ENCODE results near the gene SRR. TPM values are rescaled to one million over a fixed set of nuclear protein-coding genes. Genes with fewer than 3 reads are reported as not detected.
A peak's percentile ranks its signal among the peaks of the same experiment; 100 is the strongest.
"Not testable (repeated sequence)": the region's sequence is repeated elsewhere in the genome, so short reads cannot be mapped to it uniquely, and the experiment has no call there.

The SRR gene
- total RNA-seq, 1 donor from 2014 or later, result 9.3 TPM

DNA sequence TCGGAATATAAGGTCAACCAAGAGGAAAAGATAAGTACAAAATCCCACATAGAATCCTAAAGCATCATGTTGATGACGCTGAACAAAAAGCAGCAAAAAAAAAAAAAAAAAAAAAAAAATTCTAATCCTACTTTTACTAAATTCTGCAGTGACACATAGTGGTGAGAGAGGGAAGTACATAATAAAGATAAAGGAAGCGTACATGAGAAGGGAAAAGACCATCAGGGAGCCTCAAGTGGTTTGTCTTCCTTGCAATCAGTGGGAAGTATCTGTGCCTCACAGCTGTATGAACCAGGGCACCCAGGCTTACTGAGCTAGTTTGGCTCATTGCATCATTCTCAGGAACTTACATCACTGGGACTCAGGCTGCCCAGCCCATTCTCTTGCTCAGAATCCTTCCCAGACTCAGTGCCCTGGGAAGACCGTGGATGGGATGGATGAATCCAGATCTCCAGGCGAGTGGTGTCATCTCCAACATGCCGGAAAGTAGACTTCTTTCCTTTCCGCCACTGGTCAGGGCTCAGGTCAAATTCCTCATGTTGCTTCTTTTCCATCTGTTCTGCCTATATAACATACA is 21.4 kb upstream of the SRR start:
- no peak for DNase-seq (ENCODE audit: low spot score)
- intact Hi-C loops (cut with DNase I), result loop anchor here (2.0 to 10.0 kb wide), 2 partner anchors 228 to 378 kb away; partner anchors contain the start of gene HIC1

DNA sequence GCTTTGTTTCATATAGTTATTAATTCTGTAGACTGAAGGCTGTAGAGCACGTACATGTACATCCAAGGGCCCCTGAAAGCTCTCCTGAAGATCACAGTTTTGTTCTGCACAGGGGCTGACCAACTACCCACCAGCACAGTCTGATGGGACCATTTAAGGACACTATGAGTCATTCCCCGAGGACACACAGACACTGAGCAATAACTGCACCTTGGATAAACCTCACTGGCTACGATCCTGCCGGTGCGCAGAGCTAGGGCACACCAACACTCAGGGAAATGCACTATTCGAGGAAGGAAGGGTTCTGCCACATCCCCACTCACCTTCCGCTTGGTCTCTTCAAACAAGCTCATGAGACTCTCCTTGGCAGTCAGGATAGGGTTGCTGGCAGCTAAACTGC is 20.4 kb upstream of the SRR start:
- DNase-seq (ENCODE audit: low spot score), result no peak
- intact Hi-C loops (cut with DNase I), result loop anchor here (2.0 to 10.0 kb wide), 2 partner anchors 229 to 379 kb away; partner anchors contain the start of gene HIC1

DNA sequence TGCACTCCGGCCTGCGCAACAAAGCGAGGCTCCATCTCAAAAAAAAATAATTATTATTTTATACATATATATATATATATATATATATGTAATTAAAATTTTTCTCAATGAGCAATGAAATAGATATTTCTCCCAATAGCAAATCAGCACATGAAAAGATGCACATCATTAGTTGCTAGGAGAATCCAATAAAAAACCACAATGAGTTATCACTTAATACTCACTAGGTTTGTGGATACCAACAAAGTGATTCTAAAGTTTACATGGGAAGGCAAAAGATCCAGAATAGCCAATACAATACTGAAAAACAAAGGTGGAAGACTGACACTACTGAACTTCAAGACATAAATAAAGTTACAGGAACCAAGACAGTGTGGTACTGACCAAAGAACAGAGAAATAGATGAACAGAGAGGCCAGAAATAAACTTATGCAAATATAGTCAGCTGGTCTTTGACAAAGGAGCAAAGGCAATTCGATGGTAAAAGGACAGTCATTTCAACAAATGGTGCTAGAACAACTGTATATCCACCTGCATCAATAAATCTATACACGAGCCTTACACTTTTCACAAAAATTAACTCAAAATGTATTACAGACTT is 13.8 kb upstream of the SRR start:
- intact Hi-C loops (cut with DNase I), result loop anchor here (10.0 kb wide), 1 partner anchor 385 kb away; no protein-coding TSS in a partner anchor

DNA sequence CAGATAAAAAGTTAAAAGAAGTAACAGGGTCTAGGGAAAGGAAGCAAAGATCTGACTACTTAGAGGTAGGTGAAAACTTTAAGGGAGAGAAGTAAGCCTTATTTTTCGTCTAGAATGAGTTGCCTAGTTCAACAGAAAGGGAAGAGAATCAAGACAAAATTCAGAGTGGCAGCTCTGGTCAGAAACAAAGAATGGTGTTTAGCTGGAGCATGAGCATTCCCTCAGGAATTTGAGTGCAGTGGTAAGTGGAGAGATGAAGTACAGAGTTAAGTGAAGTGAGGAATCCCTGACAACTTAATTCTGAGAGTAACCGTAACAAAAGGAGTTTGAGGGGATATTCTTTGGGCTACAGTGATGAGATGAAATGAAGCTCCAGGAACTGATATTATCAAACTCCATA is 11.7 kb upstream of the SRR start:
- intact Hi-C loops (cut with DNase I), result no loop called here
- no peak for DNase-seq (ENCODE audit: low spot score)

More for the DNA sequence above, 13.8 kb upstream of the SRR start:
- no peak for DNase-seq (ENCODE audit: low spot score)

DNA sequence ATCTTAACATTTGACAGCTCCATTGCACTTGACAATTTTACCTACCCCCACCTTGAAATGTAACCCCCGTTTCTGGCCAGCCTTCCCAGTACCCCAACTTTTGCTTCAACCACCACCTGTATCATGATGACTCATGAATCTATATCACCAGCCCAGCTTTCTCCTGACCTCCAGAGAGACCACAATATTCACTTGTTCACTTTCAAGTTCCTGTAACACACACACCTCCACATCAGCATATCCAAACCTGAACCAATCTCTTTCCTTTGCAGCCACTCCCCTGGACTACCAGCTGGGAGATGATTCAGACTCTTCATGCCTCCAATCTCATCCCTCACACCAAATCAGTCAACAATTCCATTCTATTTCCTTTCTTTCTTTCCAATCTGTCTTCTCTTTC is 8.2 kb upstream of the SRR start:
- DNase-seq (ENCODE audit: low spot score), result no peak
- intact Hi-C loops (cut with DNase I), result no loop called here

DNA sequence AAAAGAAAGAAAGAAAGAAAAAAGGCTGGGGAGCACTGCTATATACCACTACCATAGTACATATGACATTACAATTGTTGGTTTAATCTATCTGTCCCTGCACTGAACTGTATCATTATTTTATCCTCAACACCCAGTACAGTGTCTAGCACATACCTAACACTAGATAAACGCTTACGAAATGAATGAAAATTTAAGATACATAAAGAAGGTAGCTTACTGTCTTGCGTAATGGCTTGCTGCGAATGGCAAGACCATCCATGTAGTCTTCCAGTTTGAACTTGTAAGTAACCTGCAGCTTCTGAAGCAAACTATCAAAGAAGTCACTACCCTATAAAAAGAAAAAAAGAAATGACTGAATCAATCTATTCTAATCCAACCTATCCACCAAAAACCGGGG is 6.7 kb upstream of the SRR start:
- no peak for DNase-seq (ENCODE audit: low spot score)
- intact Hi-C loops (cut with DNase I), result no loop called here

DNA sequence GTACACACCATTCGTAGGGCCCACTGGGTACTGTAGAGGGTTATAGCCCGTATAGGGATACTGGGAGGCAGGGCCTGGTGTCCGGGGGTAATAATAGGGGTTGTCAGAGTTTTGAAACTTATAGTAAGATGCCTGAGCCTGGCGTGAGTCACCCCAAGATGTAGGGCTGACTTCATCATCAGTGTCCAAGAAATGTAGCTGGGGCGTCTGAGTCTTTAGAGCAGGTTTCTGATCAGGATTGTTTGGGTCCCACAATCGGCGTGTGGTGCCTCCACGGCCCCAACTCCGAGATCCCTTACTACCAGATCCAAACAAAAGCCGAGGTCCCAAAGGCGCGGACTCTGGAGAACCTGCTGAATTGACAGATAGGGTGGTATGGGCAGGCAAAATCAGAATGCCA is 4.6 kb upstream of the SRR start:
- no peak for DNase-seq (ENCODE audit: low spot score)
- intact Hi-C loops (cut with DNase I), result no loop called here

DNA sequence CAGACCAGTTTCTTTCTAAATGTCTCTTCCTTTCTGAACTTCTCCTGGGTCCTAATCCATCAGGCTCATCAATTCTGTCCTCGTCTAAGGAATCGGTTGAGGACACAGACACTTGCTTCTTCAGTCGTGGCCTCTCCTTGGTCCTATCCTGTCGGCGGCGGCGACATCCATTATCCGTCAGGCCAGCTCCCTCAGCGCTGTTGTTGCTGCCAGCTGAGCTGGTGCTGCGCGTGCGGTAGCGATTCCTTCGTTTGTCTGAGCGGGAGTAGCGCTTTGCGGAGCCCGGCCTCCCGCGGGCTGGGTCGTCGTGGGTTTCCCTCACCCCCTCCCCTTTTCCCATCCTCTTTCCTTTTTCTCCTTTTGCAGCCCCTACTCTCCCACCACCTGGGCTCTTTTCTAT is 4.0 kb upstream of the SRR start:
- intact Hi-C loops (cut with DNase I), result no loop called here
- DNase-seq (ENCODE audit: low spot score), result no peak

DNA sequence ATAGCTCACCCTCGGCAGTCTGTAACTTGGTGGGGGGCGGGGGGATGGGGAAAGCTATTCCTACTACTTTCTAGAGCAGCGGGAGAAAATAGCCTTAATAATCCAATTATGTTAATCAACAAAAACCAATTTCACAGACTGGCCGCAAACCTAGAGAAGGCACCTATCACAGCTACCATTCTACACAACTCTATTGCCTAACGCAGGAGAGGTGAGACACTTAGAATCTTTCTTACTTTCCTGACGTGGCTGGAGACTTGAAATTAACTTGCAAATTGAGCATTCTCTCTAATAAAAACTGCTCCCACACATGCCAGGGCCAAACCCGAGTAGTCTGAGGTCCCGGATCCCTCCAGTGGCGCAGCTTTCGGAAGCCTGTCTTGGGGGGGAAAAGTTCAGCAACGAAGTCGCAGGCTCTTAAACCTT is 959 bp upstream of the SRR start:
- no peak for DNase-seq (ENCODE audit: low spot score)
- intact Hi-C loops (cut with DNase I), result loop anchor here (2.0 kb wide), 1 partner anchor 34 kb away; the partner anchor contains the start of genes SGSM2 and TSR1

DNA sequence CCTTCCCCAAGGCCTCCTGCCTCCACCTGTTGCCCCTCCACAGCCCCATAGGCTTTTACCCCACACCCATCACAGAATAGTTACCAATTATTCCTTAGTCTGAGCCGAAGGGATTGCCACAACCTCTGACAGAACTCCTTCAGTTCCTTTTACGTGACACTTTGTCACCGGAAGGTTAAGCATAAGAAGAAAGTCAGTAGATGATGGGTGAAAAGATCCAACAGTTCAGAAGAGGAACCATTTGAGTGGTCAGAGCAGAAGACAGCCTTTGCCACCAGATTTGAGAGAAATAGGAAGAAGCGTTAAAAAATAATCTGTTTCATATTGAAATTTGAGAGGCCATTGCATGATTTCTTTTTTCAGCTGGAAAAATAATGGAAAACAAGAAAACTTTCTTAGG is 1.2 kb downstream of the SRR start:
- intact Hi-C loops (cut with DNase I), result no loop called here
- no peak for DNase-seq (ENCODE audit: low spot score)

DNA sequence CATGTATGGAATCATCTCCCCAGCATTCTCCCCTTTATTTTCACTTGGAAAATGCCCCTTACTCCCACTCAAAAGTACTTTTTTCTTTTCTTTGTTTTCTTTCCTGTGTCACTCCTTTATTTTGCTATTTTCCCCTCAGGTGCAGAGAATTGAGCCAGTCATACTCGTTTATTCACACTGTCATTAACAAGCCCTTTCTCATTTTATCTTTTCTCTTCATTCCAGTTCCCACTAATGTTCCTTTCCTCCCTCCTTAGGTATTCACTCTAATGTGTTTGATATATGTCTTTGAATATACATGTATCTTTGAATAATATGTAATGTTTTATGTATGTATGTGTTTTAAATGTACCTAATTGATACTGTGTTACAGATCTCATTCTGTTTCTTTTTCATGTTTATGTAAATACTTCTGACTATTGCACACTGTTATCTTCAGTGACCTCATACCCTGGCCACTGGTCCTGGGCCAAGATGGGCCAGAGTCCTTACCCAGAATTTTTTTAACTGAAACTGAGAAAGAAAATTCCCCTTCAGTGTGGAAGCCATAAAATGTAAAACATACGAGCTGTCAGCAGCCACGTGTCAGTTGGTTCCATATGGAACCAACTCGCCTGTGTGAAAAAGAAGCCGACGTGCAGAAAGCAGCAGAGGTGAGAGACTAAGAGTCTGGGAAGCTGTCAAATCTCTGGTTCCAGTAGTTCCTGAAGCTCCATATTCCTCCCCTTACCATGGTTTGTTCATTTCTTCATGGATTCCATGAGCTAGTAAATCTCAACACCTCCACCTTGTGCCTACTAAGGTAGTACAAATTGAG is 5.8 kb downstream of the SRR start:
- intact Hi-C loops (cut with DNase I), result no loop called here
- no peak for DNase-seq (ENCODE audit: low spot score)

DNA sequence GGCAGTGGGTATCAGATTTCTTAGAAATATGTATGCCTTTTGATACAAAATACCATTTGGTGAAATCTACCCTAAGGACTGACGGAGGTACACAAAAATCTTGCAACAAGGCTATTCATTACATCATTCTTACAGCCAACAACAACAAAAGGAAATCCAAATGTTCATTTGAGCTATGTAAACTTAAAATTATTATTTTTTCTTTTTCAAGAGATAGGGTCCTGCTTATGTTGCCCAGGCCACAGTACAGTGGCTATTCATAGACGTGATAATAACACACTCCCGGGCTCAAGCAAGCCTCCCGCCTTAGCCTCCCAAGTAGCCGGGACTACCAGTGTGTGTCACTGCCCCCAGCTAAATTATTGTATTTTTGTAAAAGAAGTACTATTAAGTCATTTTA is 9.0 kb downstream of the SRR start:
- no peak for DNase-seq (ENCODE audit: low spot score)
- intact Hi-C loops (cut with DNase I), result no loop called here

DNA sequence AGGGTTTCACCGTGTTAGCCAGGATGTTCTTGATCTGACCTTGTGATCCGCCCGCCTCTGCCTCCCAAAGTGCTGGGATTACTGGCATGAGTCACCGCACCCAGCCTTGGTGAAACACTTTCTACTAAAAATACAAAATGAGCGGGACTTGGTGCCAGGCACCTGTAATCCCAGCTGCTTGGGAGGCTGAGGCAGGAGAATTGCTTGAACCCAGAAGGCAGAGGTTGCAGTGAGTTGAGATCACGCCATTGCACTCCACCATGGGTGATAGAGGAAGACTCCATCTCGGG is 13.1 kb downstream of the SRR start:
- intact Hi-C loops (cut with DNase I); DNase-seq (ENCODE audit: low spot score): not testable (repeated sequence)

DNA sequence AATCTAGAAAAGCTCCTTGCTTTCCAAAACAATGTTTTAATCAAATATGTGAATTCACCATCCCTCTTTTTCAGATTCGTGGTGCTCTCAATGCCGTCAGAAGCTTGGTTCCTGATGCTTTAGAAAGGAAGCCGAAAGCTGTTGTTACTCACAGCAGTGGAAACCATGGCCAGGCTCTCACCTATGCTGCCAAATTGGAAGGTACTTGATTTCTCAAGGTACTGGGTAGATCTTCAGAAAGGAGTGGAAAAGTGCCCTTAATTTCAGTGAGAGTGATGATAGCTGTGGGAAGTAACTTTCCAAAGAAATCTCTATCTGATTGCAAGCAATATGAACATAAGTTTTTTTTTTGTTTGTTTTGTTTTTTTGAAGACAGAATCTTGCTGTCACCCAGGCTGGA is 14.0 kb downstream of the SRR start:
- no peak for DNase-seq (ENCODE audit: low spot score)
- intact Hi-C loops (cut with DNase I), result no loop called here

DNA sequence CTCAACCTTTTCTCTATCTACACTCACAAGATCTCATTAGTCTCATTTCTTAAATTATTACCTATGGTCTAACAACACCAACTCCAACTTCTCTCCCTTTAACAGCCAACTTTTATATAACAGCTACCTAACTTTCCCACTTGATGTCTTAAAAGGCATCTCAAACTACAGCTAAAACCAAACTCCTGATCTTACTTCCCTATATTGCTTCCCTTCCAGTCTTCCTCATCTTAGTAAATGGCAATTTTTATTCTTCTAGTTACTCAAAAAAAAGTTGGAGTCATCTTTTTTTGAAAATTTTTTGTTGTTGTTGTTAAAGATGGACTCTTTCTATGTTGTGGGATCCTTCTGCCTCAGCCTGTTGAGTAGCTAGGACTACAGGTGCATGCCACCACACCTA is 15.3 kb downstream of the SRR start:
- no peak for DNase-seq (ENCODE audit: low spot score)
- intact Hi-C loops (cut with DNase I), result no loop called here

DNA sequence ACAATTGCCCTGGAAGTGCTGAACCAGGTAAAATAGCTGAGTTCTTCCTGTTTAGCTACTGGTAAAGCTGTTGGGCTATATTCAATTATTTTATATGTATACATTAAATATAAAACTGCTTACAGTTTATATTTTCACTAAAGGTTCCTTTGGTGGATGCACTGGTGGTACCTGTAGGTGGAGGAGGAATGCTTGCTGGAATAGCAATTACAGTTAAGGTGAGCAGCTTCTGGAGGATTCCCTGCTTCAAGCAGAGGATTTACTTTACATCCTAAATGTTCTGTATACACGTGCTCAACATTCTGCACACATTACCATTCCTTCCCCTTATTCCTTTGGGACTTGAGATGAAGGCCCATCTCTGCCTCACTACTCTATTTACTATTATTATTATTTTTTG is 17.6 kb downstream of the SRR start:
- no peak for DNase-seq (ENCODE audit: low spot score)
- intact Hi-C loops (cut with DNase I), result no loop called here

DNA sequence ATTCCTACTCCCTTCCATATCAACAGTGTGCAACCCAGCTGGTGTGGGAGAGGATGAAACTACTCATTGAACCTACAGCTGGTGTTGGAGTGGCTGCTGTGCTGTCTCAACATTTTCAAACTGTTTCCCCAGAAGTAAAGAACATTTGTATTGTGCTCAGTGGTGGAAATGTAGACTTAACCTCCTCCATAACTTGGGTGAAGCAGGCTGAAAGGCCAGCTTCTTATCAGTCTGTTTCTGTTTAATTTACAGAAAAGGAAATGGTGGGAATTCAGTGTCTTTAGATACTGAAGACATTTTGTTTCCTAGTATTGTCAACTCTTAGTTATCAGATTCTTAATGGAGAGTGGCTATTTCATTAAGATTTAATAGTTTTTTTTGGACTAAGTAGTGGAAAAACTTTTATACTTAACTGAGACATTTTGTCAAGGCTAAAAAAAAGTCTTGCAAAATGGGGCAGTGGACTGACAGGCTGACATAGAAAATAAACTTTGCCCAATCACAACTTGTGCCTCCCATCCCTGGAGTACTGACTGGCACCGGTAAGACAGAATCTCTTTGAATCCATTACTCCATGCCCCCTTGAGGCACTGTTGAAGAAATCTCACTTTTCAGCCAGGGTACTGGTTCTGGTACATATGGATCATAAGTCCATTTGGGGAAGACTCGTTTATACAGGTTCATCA is 20.0 kb downstream of the SRR start:
- intact Hi-C loops (cut with DNase I), result no loop called here

DNA sequence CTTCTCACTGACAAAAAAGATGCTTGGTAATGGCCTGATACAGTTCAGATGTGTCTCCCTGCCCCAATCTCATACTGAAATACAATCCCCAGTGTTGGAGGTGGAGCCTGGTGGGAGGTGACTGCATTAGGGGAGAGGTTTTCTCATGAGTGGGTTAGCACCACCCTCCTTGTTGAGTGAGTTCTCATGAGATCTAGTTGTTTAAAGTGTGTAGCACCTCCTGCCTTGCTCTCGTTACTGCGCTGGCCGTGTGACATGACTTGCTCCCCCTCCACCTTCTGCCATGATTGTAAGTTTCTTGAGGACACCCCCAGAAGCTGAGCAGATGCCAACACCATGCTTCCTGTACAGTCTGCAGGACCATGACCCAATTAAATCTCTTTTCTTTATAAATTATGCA is 27.6 kb downstream of the SRR start:
- DNase-seq (ENCODE audit: low spot score), result no peak
- intact Hi-C loops (cut with DNase I), result no loop called here

More for the DNA sequence above, 20.0 kb downstream of the SRR start:
- DNase-seq (ENCODE audit: low spot score), result no peak

DNA sequence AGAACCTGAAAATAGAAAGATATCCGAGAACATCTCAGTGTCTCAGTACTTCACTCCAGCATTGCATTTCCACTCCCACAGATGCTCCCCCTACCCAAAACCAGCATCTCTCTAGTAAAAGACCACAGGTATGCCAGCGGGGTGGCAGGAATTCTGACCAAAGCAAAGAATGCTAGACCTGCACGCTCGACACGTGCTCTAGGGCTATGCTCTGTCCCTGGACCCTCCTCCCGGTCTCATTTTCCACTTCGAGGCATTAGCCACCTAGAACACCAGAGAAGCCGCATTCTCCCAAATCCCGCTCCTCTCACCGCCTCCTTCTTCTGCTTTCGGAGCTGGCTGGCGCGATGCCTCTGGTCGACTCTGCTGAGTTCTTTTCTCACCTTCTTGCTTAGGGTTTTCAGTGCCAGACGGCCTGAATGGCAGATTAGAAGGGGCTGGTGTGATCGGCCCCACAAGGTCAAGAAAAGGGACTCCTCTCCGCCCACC is 32.0 kb downstream of the SRR start:
- intact Hi-C loops (cut with DNase I), result loop anchor here (2.0 kb wide), 1 partner anchor 33 kb away; the partner anchor contains the start of genes SMG6 and SRR
- DNase-seq (ENCODE audit: low spot score), result no peak

DNA sequence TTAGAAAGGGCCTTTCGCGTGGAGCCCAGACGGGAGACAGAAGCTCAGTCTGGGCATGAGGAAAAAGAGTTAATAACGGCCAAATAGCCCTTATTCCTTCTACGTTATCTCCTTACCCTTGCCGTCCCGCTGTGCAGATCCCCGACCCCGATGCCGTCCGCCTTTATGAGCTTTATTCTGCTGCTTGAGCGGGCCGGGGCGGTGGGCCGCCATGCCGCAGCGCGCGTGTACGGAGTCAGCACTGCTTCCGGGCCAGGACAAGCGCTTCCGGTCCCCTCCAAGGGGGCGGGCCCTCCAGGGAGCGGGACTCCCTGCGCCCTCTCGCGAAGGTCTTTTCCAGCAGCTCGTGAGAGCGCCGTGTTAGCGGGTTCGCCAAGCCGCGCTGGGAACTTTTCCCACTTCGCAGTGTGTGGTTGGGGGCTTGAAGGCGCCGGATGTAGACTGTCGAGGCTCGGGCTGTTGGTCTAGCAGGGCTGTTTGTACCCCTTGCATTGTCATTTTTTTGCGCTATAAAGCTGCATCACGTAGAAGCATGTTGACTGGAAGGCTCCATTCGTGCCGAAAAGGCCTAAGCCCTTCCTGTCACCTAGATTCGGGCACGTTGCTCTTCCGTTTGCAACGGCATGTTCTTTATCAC is 32.6 kb downstream of the SRR start, which contains the start of gene TSR1:
Gene TSR1 (minus strand): TSS at position 243 of the 637 bp plus-strand sequence. CDS start 30 bp downstream, at position 213.
- intact Hi-C loops (cut with DNase I), result loop anchor here (2.0 kb wide), 1 partner anchor 34 kb away; the partner anchor contains the start of genes SMG6 and SRR
- DNase-seq (ENCODE audit: low spot score), result peak; percentile 95

Measured in cardiac septum (tissue), 1 donor.